Activated CD4-positive, alpha-beta T cell treated with anti-CD3 and anti-CD28 coated beads, Interleukin-2, amount 10 ng/mL, durations not matched to agents 24 days and 14 days (primary cell): Measurements from ENCODE around the gene ONECUT2. TPM values are rescaled to one million over a fixed set of nuclear protein-coding genes. Genes with fewer than 3 reads are reported as not detected.

ENCODE experiments used
- DNase-seq: peaks from one replicate; pipeline ENCODE4 v3.0.0; 2022
- H3K27ac Mint-ChIP-seq: one replicate; pipeline ENCODE4 v1.8.0; 2022; ENCODE audit warnings: mild to moderate bottlenecking, mixed read lengths
- H3K27me3 Mint-ChIP-seq: one replicate; pipeline ENCODE4 v1.8.0; 2022; ENCODE audit warnings: mixed read lengths
- H3K36me3 Mint-ChIP-seq: one replicate; pipeline ENCODE4 v1.8.0; 2022; ENCODE audit warnings: low read depth, mild to moderate bottlenecking, mixed read lengths
- H3K4me1 Mint-ChIP-seq: one replicate; pipeline ENCODE4 v1.8.0; 2021; ENCODE audit warnings: mixed read lengths
- H3K4me3 Mint-ChIP-seq: one replicate; pipeline ENCODE4 v1.8.0; 2022; ENCODE audit warnings: mild to moderate bottlenecking, moderate library complexity, mixed read lengths
- H3K9me3 Mint-ChIP-seq: one replicate; pipeline ENCODE4 v1.8.0; 2021; ENCODE audit warnings: mixed read lengths
- intact Hi-C: fragments of 100-400 bp; cut with micrococcal nuclease; formaldehyde crosslinking; loops from one replicate; pipeline ENCODE4 v1.15.1; 2023
- total RNA-seq: library from RNA; stranded (reverse); gene quantifications from 2 replicates; pipeline ENCODE4 v1.2.3, GENCODE V29; 2022

The ONECUT2 gene
- total RNA-seq, 1 donor from 2014 or later, result not detected

DNA sequence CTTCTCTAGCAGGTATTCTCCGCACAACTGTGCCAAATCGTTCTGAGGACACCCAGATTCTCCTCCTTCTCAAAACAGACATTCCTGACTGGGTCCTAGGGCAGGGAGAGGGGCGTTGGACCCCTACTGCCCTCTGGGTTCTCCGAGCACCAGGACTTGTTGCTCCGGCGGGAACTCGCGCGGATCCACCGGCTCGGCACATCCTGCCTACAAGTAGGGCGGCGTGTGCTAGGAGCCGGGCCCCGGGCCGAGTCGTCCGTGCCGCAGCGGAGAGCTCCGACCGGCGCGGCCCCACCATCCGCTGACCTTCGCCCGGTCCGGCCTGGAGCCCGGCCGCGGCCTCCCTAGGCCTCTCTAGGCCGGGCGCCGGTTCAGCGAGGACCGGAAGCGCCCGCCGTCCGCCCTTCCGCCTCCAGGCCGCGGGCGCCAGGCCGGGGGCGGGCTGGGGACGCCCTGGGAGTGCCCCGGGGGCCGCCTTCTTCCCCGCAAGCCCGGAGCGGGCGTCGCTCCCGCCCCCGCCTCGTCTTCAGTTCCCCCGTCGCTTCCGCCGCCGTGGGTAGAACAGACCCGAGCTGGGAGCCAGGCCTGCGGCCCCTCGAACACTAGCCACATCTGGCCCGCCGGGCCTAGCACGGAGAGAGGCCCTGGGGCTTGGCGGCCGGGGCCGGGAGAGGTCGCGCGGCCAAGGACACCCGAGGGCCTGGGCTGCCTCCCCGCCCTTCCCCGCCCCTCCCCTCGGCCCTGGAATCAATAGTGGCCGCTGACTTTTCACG lies 7.6 kb upstream of the ONECUT2 start:
- Mint-ChIP-seq H3K4me3 (no peak overlapping the region), H3K27ac (no peak overlapping the region), H3K4me1 (peaks cover 5% of the 10 kb centered on the region), H3K36me3 (peaks cover 4% of the 10 kb centered on the region), H3K27me3 (peaks cover 58% of the 10 kb centered on the region), H3K9me3 (peaks cover 17% of the 10 kb centered on the region)
- intact Hi-C loops, result loop anchor here (5.0 kb wide), 1 partner anchor 680 kb away; no protein-coding TSS in a partner anchor
- no peak for DNase-seq

DNA sequence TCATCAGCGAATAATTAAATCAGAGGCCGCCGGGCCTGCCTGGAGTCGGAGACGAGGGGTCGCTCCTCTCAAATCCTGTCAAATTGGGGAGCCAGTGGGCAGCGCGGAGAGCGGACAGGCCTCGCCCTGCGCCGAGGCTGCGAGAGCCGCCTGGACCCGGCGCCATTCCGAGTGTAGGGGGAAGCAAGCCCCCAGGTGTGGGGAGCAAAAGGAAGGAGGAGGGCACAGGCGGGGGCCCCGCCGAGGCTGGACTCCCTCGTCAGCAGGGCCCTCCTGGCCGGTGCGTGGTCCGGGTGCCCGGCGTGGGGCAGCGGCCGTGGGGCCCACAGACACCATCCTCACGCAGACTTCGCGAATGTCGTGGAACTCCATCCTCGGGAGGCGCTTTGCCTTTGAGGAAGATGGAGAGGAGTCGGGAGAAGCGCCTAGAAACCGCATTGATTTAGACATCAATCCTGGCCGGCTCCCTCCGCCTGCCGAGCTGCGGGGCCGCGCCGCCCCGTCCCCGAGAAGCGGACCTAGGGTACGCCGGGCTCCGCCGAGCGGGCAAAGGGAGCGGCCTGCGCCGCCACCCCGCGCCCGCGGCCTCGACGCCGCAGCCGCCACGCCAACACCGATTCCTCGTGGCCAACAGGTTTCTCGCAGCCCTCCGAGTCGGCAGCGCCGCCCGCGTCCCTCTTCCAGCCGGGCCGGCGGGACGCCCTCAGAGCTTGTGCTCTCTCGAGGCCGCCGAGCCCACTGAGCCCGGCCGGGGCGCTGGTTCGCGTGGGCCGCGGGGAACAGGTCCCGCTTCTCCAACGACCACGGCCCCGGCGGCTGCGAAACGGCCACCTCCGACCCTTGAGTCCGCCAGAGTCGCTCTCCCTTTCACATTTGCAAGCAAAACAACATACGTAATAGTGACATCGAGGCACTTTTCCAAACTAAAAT lies 6.7 kb upstream of the ONECUT2 start:
- Mint-ChIP-seq H3K27ac (no peak overlapping the region), H3K4me1 (peaks cover 5% of the 10 kb centered on the region), H3K9me3 (peaks cover 17% of the 10 kb centered on the region), H3K27me3 (peaks cover 62% of the 10 kb centered on the region), H3K4me3 (no peak overlapping the region), H3K36me3 (peaks cover 4% of the 10 kb centered on the region)
- intact Hi-C loops, result loop anchor here (1.0 to 5.0 kb wide), 2 partner anchors 12 to 681 kb away; no protein-coding TSS in a partner anchor
- no peak for DNase-seq

DNA sequence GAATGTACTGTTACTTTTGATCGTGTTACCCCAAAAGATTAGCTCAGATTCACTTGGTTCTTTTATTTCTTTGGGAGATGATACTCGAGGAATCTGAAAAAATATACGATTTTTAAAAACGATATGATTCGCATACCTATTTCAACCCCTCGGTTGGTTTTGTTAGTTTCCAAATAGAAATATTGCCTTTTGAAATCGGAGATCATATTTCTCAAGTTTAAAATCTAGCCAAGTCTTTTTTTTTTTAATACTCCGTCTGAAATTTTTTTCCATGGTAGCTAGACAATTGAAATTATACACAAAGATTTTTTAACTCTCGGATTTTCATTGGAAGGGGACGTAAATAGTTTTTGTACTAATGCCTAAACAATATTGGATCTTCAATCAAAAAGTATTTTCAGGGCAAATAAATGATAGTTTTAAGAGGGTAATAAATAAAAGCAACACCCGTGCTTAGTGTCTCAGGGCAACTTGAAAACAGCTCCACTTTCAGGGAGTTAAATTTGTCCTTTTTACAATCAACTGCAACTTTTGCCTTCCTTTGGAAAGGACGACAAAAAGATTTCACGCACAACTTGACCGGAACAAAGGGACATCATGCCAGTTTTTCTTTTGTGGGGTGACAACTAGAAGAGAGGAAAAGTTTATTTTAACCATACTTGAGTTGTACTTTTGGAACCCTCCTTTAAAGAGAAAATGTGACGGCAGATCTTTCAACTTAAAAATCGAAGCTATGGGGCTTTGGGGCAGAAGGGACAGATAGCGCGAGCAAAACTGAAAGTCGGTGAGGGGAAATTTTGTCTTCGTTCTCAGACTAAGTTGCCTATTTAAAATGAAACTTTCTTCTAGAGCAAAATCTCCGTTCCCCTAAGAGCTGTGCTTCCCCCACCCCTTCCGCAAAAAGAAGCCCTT lies 5.8 kb upstream of the ONECUT2 start:
- Mint-ChIP-seq H3K4me3 (peak overlapping the region; percentile 28), H3K36me3 (peaks cover 4% of the 10 kb centered on the region), H3K27ac (peak overlapping the region; percentile 56), H3K4me1 (peaks cover 6% of the 10 kb centered on the region), H3K27me3 (peaks cover 71% of the 10 kb centered on the region), H3K9me3 (peaks cover 17% of the 10 kb centered on the region)
- no peak for DNase-seq
- intact Hi-C loops, result loop anchor here (1.0 to 5.0 kb wide), 3 partner anchors 11 to 682 kb away; partner anchors contain the start of gene ST8SIA3

DNA sequence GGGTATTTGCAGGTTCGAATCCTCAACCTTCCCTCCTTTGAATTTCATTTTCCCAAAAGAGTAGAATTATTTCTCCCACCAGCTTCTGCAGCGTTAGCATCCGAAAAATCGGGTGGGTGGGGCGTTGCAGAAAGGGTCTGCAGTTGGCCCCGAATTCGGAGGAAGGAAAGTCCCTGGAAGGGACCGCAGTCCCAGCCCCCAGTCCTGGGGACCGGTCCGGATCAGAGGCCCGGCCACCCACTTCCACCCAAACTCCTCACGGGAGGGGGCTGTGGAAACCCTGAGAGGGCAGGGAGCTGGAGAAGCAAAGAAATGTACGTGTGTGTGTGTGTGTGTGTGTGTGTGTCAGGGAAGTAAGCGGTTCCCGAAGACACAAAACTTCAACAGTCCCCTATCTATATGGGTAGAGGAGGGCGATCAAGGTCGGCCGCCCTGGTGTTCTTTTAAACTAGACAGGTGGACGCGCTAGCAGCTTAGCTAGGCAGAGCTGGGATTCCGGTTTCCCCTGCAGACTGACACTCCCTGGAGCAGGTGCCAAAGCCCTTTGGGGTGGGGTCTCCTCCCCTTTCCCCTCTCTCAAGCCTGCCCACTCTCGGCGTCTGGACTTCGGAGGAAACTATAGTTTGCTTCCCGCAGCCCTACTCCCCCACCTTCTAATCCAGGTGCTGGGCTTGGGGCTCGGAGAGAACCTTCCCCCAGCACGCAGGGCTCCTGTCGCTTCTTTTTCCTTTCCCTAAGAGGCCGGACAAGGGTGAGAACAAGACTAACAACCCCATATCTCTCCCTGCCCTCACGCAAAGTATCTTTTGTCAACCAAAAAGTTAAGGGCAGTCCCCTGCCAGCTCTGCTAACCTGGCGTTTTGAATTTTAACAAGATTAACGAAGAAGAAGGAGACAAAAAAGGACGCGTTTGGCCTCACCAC lies 4.8 kb upstream of the ONECUT2 start:
- H3K27me3 Mint-ChIP-seq, result peaks cover 71% of the 10 kb centered on the region
- H3K4me3 Mint-ChIP-seq, result no peak overlapping the region
- peaks cover 4% of the 10 kb centered on the region for H3K36me3 Mint-ChIP-seq
- H3K9me3 Mint-ChIP-seq, result peaks cover 17% of the 10 kb centered on the region
- intact Hi-C loops, result loop anchor here (5.0 kb wide), 1 partner anchor 78 kb away; the partner anchor contains the start of gene ST8SIA3
- peaks cover 8% of the 10 kb centered on the region for H3K4me1 Mint-ChIP-seq
- H3K27ac Mint-ChIP-seq, result no peak overlapping the region
- no peak for DNase-seq

- Mint-ChIP-seq H3K27ac (no peak overlapping the region), H3K36me3 (peaks cover 4% of the 10 kb centered on the region), H3K27me3 (peaks cover 69% of the 10 kb centered on the region), H3K9me3 (peaks cover 17% of the 10 kb centered on the region), H3K4me1 (peaks cover 9% of the 10 kb centered on the region), H3K4me3 (no peak overlapping the region)
- intact Hi-C loops, result loop anchor here (5.0 kb wide), 1 partner anchor 79 kb away; the partner anchor contains the start of gene ST8SIA3
- no peak for DNase-seq
Observed at GRCh38 chr18:57431002-57431382, 4.2 kb upstream of the ONECUT2 start.

- H3K4me1 Mint-ChIP-seq, result peaks cover 12% of the 10 kb centered on the region
- H3K27ac Mint-ChIP-seq, result no peak overlapping the region
- H3K36me3 Mint-ChIP-seq, result peaks cover 6% of the 10 kb centered on the region
- intact Hi-C loops, result loop anchor here (5.0 kb wide), 1 partner anchor 79 kb away; the partner anchor contains the start of gene ST8SIA3
- no peak overlapping the region for H3K4me3 Mint-ChIP-seq
- H3K9me3 Mint-ChIP-seq, result peaks cover 19% of the 10 kb centered on the region
- no peak for DNase-seq
- H3K27me3 Mint-ChIP-seq, result peaks cover 72% of the 10 kb centered on the region
Observed at GRCh38 chr18:57431467-57432080, 3.6 kb upstream of the ONECUT2 start.

DNA sequence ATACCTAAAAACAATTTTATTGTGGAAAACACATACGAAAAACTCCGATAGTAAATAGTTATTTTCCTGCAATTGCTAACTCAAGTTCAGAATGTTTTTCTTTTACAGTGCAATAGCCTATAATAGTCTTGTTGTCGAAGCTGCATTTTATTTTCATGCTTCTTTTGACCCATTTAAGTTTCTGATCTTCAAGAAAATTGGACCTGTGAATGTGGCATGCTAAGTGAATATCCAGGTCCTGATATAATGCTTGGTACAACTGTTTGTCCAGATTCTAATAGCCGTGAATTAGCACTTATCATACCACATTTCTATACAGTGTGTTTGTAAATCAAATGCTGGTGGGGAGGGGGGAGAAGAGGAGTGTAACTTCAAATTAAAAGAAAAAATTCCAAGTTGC lies 3.0 kb upstream of the ONECUT2 start:
- Mint-ChIP-seq H3K4me1 (peaks cover 17% of the 10 kb centered on the region), H3K36me3 (peaks cover 10% of the 10 kb centered on the region), H3K27ac (no peak overlapping the region), H3K4me3 (no peak overlapping the region), H3K9me3 (peaks cover 21% of the 10 kb centered on the region), H3K27me3 (peaks cover 73% of the 10 kb centered on the region)
- no peak for DNase-seq
- intact Hi-C loops, result loop anchor here (5.0 kb wide), 1 partner anchor 80 kb away; the partner anchor contains the start of gene ST8SIA3

DNA sequence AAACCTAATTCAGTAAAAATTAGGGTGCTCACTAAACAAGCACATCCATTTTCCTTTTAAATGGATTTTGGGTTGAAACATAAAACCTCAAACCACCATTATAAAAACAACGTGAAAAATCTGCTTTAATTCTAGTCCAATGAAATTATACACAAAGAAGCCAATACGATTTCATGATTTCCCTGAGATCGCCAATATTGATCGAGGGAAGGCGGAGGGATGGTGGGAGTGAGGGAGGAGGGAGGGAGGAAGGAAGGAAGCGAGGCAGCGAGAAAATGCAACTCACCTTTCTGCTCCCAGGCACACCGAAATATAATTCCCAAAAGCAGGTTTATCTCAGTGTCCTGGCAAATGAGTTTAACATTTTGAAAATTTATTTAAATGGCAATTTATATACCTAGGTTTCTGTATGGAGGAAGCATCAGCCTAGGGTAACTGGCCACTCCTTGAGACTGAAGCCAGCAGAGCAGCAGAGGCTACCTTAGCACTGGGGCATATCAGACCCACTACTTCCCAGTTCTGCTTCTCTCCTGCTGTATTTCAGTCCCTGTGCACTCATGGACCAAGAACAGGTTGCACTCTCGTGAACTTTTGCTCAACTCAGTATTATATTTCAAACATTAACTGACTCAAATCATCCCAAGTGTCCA lies 2.3 kb upstream of the ONECUT2 start:
- Mint-ChIP-seq H3K27me3 (peaks cover 77% of the 10 kb centered on the region), H3K36me3 (peaks cover 14% of the 10 kb centered on the region), H3K4me1 (peaks cover 21% of the 10 kb centered on the region), H3K4me3 (no peak overlapping the region), H3K9me3 (peaks cover 25% of the 10 kb centered on the region), H3K27ac (peak overlapping the region; percentile 8)
- intact Hi-C loops, result loop anchor here (5.0 kb wide), 1 partner anchor 81 kb away; the partner anchor contains the start of gene ST8SIA3
- peak; percentile 38 for DNase-seq

- intact Hi-C loops, result loop anchor here (5.0 kb wide), 1 partner anchor 81 kb away; the partner anchor contains the start of gene ST8SIA3
- H3K27me3 Mint-ChIP-seq, result peaks cover 83% of the 10 kb centered on the region
Observed at GRCh38 chr18:57433482-57433881, 1.7 kb upstream of the ONECUT2 start.

GRCh38 chr18:57433934-57434535 lies 1.1 kb upstream of the ONECUT2 start:
- H3K4me1 Mint-ChIP-seq, result peaks cover 23% of the 10 kb centered on the region
- H3K27ac Mint-ChIP-seq, result peak overlapping the region; percentile 25
- H3K36me3 Mint-ChIP-seq, result peaks cover 14% of the 10 kb centered on the region
- peak overlapping the region; percentile 23 for H3K4me3 Mint-ChIP-seq
- DNase-seq, result peak; percentile 55
- peaks cover 86% of the 10 kb centered on the region for H3K27me3 Mint-ChIP-seq
- intact Hi-C loops, result loop anchor here (5.0 kb wide), 1 partner anchor 82 kb away; the partner anchor contains the start of gene ST8SIA3
- peaks cover 22% of the 10 kb centered on the region for H3K9me3 Mint-ChIP-seq

More at GRCh38 chr18:57433482-57433881, 1.7 kb upstream of the ONECUT2 start:
- Mint-ChIP-seq H3K27ac (peak overlapping the region; percentile 8), H3K4me3 (no peak overlapping the region), H3K9me3 (peaks cover 25% of the 10 kb centered on the region), H3K4me1 (peaks cover 21% of the 10 kb centered on the region), H3K36me3 (peaks cover 14% of the 10 kb centered on the region)
- no peak for DNase-seq

DNA sequence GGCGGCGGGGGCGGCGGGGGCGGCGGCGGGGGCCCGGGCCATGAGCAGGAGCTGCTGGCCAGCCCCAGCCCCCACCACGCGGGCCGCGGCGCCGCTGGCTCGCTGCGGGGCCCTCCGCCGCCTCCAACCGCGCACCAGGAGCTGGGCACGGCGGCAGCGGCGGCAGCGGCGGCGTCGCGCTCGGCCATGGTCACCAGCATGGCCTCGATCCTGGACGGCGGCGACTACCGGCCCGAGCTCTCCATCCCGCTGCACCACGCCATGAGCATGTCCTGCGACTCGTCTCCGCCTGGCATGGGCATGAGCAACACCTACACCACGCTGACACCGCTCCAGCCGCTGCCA lies 644 bp downstream of the ONECUT2 start:
- H3K36me3 Mint-ChIP-seq, result peaks cover 10% of the 10 kb centered on the region
- H3K27ac Mint-ChIP-seq, result peak overlapping the region; percentile 72
- intact Hi-C loops, result loop anchor here (5.0 kb wide), 3 partner anchors 366 to 1849 kb away; partner anchors contain the start of genes ATP8B1, RAX and TCF4
- no peak for DNase-seq
- H3K27me3 Mint-ChIP-seq, result peaks cover 81% of the 10 kb centered on the region
- peak overlapping the region; percentile 56 for H3K4me3 Mint-ChIP-seq
- H3K4me1 Mint-ChIP-seq, result peaks cover 18% of the 10 kb centered on the region
- H3K9me3 Mint-ChIP-seq, result peaks cover 14% of the 10 kb centered on the region
